Colon (tissue), 2 donors: ENCODE results near the gene MORC2.

ENCODE experiments used
- FAIRE-seq: peaks from 2 replicates; lab custom pipeline; 2012; peaks lifted over from hg19 to GRCh38; lab: Jason Lieb, UNC
- donor health status: control.
- donor health status: control.

The MORC2 gene

DNA sequence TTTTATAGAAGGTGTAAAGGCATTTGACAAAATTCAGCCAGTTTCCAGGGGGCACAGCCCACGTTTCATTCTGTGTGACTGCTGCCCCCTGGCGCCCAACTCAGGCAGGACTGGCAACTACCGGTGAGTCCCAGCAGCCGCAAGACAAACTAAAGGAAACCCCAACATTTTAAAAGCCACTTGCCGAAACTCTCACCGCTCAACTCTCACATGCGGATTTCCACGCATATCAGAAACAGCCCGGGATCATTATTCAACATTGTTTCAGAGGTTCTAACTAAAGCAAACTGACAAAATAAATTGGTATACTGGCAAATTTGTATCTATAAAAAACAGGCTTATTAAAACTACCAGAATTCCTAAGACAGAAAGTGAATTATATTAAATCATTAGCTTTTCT is 48.2 kb downstream of the MORC2 start:
- FAIRE-seq: no peak

DNA sequence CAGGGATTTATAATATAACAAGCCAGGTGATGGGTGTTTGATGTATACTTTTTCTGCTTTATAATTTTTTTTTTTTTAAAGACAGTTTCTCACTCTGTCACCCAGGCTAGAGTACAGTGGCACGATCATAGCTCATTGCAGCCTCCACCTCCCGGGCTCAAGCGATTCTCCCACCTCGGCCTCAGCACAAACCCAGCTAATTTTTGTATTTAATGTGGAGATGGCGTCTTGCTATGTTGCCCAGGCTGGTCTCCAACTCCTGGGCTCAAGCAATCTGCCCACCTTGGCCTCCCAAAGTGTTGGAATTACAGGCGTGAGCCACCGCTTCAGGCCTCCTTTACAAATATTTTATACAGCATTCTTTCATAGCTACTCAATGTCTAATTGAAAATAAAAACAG is 48.6 kb downstream of the MORC2 start:
- FAIRE-seq: no peak

DNA sequence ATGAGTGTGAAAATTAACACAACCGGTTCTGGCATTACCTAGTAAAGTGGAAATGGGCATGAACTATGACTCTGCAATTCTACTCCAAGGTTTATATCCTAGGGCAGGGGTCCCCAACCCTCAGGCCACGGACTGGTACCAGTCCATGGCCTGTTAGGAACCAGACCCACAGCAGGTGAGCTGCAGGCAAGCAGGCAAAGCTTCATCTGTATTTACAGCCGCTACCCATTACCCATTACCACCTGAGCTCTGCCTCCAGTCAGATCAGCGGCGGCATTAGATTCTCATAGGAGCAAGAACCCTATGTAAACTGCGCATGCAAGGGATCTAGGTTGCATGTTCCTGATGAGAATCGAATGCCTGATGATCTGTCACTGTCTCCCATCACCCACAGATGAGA is 49.8 kb downstream of the MORC2 start:
- FAIRE-seq: no peak

DNA sequence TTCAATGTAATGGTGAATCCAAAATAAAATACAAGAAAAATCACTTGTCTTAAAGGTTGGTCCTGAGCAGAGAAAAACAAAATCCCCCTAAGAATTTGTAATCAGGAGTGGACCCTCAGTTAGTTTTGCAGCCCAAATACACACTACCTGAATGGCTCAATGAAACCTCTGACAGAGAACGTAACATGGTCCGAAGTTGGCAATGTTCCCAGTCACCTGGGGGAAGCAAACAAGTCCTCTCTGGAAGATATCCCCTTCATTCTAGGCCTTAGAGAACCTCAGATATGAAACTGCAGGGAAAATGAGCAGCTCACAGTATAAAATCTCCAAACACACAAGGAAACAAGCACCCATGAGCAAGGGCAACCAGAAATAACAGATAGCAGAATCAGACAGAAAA is 58.2 kb downstream of the MORC2 start:
- no peak for FAIRE-seq

DNA sequence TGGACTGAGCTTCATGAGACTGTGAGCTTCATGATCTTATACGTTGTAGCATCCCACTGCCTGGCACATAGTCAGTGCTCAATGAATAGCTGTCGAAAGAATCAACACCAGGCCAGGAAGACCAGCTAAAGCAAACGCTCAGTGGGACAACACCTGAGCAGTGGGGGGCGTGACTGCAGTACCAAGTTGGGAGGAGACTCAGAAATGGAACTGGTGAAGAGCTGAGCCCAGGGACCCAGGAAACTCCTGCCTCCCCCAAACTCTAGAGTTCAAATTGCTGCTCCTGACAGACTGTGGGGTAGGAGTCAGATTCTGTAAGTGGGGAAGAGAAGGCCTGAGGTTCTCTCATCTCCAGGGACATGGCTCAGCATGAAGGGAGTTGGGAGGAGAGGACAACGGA is 59.3 kb downstream of the MORC2 start:
- FAIRE-seq: no peak

DNA sequence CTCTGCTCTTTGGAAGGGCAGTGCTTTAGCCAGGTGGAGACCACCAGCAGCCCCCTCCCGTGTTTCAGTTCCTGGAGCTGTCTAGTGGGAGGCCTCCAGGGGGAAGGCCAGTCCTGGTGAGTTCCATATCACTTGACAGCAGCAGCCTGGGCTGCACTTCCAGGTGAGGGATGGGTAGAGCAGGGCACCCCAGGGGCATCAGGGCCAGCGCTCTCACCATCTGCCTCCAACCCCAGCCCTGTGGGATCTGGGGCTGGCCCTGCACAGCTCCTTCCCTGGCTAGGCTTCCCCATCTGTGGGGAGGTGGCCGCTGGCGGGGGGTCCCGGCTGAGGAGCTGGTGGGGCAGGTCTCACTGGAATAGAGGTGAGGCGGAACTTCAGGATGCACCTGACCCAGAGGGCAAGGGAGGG is 60.5 kb downstream of the MORC2 start:
- no peak for FAIRE-seq

DNA sequence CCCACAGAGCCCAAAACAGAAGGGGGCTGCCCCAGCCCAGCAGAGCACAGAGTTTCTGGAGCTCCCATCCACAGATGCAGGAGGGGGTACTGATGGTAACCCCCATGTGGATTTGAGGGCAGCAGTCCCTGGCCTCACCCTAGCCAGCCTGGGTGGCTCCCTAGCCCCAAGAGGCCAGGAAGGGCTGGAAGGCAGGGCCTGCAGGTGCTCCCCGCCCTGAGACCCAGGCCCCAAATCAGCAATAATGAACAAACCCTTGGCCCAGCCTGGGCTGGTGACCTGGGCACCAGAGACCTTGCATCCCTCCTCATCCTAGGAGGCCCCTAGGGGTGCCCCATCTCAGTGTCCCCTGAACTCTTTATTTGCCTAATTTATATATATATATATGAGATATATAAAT is 61.6 kb downstream of the MORC2 start:
- no peak for FAIRE-seq

DNA sequence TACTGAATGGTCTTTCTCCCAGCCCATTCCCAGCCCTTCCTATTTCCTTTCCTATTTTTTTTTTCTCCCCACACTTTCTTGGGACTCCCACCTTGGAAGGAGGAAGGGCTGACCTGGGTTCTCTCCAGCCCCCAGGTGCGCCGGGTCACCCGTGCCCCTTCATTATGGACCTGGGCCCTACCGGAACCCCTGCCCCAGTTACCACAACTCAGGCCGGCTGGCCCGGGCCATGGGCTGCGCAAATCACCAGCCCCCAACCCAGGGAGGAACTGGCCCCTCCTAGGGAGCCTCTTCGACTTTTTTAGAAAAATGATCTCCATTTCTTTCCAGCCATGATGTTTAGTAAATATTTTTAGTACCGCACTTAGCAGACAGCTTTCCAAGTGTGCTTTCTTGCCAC is 62.2 kb downstream of the MORC2 start:
- FAIRE-seq: no peak

DNA sequence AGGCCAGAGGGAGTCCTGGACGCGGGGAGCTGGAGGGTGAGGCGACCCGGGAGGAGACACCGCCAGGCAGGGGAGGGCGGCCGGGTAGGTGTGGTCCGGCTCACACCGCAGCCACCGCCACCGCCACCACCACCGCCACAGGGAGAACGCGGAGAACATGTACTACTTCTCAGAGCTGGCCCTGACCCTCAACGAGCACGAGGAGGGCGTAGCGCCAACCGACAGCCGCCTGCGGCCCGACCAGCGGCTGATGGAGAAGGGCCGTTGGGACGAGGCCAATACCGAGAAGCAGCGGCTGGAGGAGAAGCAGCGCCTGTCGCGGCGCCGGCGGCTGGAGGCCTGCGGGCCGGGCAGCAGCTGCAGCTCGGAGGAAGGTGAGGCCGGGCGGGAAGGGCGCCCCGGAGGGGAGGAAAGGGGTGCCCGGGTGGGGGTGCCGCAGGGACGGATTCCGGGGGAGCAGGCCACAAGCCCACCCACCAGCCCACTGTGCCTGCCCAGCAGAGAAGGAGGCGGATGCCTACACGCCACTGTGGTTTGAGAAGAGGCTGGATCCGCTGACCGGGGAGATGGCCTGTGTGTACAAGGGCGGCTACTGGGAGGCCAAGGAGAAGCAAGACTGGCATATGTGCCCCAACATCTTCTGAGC is 62.8 kb downstream of the MORC2 start:
- no peak for FAIRE-seq

DNA sequence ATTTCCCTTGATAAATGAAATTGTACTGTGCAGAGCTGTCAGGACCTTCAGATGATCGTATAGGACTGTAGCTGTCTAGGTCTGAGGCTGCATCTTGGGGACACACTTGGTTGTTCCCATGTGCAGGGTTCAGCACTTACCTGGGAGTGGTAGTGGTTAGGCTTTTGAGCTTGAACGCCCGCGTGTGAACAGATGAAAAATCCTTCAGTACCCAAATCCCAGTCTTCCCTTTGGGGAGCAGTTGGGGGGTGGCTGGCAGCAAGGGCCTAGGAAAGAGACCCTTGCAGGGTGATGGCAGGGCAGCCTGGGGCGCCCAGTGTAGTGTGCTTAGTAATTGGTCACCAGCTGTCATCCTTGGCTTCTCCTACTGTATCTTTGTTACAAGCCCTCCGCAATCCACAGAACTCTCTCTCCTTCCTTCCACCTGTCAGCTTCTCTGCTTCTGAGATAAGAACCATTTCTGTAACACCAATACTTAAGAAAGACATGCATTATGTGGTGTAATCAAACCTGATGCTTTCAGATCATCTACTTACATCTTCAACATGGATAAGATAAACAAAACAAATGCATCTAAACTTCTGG is 64.6 kb downstream of the MORC2 start:
- FAIRE-seq: peak; percentile 38

DNA sequence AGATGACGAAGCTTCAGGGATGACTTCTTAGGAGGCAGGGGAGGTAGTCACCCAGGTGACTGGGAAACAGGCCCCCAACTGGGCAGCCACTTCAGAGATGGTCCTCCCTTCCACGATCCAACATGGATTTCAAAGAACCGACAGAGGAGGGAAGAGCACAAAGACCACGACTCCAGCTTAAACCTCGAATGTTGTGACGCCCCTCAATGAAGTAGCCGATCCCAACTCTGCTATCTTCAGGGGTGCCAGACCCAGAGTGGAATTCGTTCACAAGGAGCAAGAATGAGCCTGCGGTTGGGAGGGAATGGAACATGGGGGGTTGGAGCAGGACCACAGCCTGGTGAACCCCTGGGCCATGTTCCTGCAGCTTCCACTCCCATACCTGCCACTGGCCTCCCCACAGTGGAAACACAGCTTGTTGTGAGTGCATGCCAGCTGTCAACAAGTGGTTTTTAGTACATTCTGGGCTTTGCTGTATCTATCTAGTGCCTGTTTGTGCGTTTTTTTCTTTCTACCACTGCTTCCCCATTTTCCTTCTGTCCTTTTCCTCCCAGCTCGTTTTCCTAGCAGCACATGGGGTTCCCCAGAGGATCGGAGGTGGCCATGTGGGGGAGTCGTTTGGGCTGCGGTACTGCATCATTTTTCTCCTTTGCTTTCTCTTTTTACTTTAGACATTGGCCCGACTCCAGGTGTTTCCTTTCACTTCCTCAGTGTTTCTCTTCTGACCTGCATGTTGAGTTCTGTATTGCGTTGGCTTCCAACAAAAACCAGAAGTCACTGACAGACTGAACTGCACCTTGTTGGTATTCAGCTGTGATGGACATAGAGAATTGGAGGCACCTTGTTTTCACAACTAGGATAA is 65.8 kb downstream of the MORC2 start:
- no peak for FAIRE-seq

DNA sequence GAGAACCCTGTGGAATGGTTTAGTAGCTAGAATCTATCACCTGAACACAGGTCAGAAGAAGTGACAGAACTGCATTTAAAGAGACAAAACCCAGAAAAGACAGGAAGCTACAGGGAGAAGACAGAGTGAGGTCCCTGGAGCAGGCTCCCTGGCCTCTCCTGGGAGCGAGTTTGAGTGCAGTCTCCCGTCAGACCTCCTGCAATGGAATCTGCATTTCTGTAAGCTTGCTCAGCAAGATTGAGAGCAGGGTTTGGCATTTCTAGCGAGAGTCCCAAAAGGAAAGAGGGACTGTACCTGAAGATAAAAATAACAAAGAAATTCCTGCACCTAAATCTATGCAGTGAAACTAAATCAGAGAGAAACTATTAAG is 74.2 kb downstream of the MORC2 start:
- no peak for FAIRE-seq

DNA sequence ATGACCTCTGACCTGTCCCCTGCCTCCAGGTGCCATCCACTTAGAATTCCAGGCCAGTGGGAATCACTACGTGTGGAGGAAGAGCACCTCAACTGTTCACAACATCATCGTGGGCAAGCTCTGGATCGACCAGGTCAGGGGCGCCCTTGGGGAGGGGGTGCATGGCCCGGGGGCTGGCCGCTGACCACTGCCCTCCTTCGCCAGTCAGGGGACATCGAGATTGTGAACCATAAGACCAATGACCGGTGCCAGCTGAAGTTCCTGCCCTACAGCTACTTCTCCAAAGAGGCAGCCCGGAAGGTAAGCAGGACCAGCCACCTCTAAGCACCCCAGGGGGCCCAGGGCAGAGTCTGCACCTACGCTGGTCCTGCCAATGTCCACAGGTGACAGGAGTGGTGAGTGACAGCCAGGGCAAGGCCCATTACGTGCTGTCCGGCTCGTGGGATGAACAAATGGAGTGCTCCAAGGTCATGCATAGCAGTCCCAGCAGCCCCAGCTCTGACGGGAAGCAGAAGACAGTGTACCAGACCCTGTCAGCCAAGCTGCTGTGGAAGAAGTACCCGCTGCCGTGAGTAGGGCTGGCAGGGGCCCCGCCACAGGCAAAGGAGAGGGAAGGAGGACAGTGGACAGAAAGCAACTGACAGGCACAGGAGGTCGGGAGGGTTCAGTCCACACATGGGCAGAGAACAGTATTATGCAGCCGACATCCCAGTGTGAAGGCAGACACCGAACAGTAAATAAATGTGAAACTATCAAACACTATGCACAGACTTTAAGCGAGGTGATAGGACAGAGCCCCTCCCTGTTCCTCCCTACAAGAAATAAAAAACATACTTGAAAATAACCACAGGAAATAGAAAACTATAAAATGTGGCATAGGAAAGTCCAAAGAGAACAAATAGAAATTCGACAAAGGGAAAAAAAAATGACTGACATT is 74.9 kb downstream of the MORC2 start:
- no peak for FAIRE-seq

DNA sequence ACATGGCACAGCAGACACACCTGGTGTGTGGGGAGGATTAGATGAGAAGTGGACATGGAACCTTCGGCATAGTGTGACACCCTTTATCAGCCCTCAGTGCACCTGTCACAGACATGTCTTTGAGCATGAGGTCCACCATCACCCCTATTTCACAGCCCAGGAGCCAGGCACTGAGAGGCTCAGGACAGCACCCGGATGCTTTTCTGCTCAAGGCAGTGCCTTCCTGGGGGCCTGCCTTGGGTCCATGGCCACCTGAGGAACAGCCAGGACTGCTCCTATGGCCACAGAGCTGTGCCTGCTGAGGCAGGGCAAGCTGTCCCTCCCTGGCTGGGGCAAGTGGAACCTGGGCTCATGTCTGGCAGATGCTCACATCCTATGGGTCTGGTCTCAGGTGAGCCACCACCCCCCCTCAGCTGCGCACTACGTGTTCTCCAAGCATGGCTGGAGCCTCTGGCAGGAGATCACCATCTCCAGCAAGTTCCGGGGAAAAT is 75.8 kb downstream of the MORC2 start:
- no peak for FAIRE-seq

DNA sequence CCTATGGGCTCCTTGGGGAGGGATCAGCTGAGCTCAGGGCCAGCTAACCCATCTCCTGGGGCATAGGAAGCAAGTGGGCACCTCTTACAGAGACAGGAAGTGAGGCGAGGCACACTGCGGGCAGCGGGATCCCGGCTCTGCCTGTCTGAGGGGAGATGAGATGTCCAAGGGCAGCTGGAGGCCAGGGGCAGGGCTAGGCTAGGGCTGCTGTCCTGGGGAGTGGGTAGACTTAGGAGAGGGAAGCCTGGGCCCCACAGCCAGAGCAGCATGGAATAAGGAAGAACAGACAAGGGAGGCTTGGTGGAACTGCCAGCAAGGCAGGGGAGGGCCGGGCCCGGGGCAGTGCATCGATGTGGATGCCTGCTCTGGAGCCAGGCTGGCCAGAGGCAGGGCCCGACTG is 76.3 kb downstream of the MORC2 start:
- no peak for FAIRE-seq

DNA sequence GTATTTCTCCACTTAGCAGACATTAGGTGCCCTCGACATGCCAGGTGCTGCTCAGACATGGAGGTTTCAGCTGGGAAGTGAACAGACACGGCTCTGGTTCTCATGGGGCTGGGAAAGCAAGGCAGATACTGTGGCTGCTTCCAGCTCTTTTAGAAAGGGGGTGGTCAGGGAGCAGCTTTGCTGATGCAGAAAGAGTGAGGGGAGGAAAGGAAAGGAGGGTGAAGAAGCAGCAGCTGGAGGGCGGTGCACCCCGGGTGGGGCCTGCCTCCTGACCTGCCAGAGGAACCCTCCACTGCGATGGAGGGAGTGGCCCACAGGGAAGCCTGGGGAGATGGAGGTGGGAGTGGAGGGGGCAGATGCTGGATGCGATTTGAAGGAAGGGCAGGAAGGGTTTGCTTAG is 76.8 kb downstream of the MORC2 start:
- no peak for FAIRE-seq

DNA sequence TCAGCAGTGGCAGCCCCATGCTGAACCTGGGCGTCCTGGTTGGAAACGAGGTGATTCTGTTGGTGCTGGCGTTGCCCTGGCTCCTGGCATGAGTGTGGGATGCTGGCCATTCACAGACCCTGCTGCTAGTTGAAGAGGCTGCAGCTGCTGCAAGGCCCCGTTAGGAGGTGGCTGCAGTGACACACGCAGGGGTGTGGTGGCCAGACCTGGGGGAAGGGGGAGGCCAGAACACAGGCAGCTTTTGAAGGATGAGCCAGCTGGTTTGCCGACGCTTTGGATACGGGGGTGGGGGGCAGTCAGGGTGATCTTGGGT is 77.2 kb downstream of the MORC2 start:
- FAIRE-seq: no peak

DNA sequence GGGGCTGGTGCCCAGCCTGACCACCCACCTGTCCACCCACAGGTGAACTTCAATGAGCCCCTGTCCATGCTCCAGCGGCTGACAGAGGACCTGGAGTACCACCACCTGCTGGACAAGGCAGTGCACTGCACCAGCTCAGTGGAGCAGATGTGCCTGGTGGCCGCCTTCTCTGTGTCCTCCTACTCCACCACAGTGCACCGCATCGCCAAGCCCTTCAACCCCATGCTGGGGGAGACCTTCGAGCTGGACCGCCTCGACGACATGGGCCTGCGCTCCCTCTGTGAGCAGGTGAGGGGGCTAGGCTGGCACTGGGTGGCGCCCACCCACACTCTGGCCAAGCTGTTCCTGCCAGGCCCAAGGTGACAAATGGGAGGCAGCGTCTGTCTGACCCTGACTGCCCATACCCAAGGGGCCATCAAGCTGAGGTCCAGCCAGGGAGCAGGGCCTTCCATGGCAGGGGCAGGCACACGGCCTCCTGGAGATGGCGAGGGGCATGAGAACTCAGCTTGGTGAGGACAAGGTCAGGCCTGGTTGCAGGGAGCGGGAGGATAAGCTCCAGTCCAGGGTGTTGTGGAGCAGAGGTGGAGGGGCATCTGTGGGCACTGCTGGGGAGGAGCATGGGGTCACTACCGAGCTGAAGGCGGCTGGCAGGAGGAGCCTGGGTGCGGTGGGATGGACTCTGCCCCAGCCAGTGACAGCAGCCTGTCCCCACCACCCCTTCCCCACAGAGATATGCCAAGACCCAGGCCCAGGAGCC is 77.7 kb downstream of the MORC2 start:
- FAIRE-seq: no peak

DNA sequence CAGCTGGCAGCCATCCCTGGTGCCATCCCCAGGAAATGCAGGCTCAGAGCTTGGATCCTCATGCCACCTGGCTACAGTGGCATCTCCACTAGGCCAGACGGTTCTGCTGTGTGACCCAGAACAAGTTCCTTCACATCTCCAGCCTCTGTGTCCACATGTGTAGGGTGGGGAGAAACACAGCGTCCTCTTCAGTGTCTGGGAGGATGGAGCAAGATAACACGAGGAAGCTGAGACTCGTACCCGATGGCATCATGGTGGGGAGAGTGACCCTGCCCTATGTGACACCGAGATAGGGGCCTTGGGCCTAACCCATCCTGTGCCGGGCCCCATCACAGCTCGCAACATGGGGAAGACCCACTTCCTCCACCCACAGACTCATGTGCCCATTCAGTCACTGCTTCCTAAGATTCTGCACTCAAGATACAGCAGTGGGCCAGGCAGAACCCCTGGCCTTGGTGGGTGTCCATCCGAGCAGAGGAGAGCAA is 78.5 kb downstream of the MORC2 start:
- FAIRE-seq: no peak

DNA sequence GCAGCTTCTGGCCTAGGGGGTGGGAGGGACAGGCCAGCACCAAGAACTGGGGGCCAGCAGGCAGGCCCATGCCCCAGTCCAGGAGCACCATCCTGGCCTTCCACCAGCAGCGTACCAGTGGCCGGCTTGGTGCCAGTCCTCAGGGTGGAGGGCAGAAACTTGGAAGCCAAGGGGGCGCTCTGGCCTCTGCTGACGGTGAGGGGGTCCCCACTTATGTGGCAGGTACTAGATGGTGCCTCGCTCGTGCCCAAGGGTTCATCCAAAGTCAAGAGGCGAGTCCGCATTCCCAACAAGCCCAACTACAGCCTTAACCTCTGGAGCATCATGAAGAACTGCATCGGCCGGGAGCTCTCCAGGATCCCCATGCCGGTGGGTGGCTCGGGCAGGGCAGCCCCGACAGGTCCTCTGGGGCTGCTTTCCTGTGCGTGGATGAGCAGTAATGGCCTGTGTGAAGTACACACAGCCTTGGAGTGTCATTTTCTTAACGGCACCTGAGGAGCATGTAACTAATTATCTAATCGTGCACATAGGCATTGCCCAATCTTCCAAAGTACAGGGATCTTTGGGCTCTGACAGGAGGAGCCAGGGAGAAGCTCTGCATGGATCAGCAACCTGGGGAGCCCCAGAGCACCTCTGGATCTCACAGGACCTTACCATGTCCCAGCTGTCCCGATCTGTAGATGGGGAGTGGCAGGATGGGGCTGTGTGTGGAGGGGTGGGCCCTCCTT is 79.1 kb downstream of the MORC2 start:
- FAIRE-seq: no peak

DNA sequence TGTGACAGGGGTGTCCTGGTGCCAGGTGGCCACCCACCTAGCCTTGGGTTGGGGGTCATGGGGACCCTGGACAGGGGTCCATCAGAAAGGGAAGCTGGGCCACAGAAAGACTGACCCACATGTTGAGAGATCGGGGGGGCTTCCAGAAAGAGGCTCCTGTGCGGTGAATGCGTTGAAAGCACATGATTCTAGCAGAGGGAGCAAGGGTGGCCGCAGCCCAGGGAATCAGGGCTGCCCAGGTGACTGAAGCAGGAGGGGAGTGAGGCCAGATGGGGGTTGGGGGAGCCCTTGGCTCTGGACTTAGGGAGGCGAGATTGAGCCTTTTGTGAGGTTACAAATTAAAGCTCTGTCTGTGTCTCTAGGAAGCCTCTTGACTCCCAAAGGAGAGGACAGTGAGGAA is 80.7 kb downstream of the MORC2 start:
- no peak for FAIRE-seq
